Measurements from ENCODE around the gene WNT9A. TPM values are rescaled to one million over a fixed set of nuclear protein-coding genes. Genes with fewer than 3 reads are reported as not detected.

WNT9A gene
- polyA plus RNA-seq, 1 experiment = 0.91 TPM

- Histone ChIP-seq H3K9me3 (ENCODE audit: control insufficient read depth, insufficient read depth, low read length) (no peaks in the 10 kb centered on the region; the same call in 1 of the 2 replicates), H3K27me3 (ENCODE audit: control insufficient read depth, insufficient read depth, low read length) (no peaks in the 10 kb centered on the region), H3K4me3 (ENCODE audit: low read depth, low read length) (peak overlapping the region; percentile 25; the same call in 1 of the 2 replicates), H3K27ac (ENCODE audit: low read depth, low read length) (peak overlapping the region; percentile 39)
- DNase-seq (ENCODE audit: low read depth, low spot score) = peak; percentile 30
- ChIA-PET POLR2A (no interaction called here), CTCF (no interaction called here)
- no peak for TF ChIP-seq CTCF (IDR thresholded peaks at IDR 0.05; ENCODE audit: low read depth, low read length)
These were observed 60.6 kb downstream of the WNT9A start for GRCh38 chr1:227886993-227887696.

- POLR2A ChIA-PET = interaction anchor here (0.6 to 0.8 kb wide), 2 partner anchors 61 to 92 kb away, joined by 3 read pairs; no protein-coding TSS in a partner anchor
- CTCF ChIA-PET = no interaction called here
- Histone ChIP-seq H3K27ac (ENCODE audit: low read depth, low read length) (no peak overlapping the region), H3K9me3 (ENCODE audit: control insufficient read depth, insufficient read depth, low read length) (no peaks in the 10 kb centered on the region; the same call in 1 of the 2 replicates), H3K4me3 (ENCODE audit: low read depth, low read length) (0 out of 2 replicates have a peak overlapping the region, but pooled peaks have one; percentile 17), H3K27me3 (ENCODE audit: control insufficient read depth, insufficient read depth, low read length) (no peaks in the 10 kb centered on the region)
- DNase-seq (ENCODE audit: low read depth, low spot score) = no peak
- no peak for TF ChIP-seq CTCF (IDR thresholded peaks at IDR 0.05; ENCODE audit: low read depth, low read length)
These were observed 61.2 kb downstream of the WNT9A start for GRCh38 chr1:227886503-227886961.

- POLR2A ChIA-PET = interaction anchor here (0.6 to 0.8 kb wide), 2 partner anchors 61 to 92 kb away, joined by 3 read pairs; no protein-coding TSS in a partner anchor
These were observed 61.9 kb downstream of the WNT9A start for GRCh38 chr1:227885648-227886502.

GRCh38 chr1:227885135-227885647, 62.5 kb downstream of the WNT9A start:
- CTCF ChIA-PET = no interaction called here
- no peak overlapping the region for H3K27ac ChIP-seq (ENCODE audit: low read depth, low read length)
- POLR2A ChIA-PET = no interaction called here

More at GRCh38 chr1:227885648-227886502, 61.9 kb downstream of the WNT9A start:
- CTCF ChIA-PET = no interaction called here
- Histone ChIP-seq H3K4me3 (ENCODE audit: low read depth, low read length) (no peak overlapping the region), H3K27me3 (ENCODE audit: control insufficient read depth, insufficient read depth, low read length) (no peaks in the 10 kb centered on the region), H3K9me3 (ENCODE audit: control insufficient read depth, insufficient read depth, low read length) (no peaks in the 10 kb centered on the region; the same call in 1 of the 2 replicates), H3K27ac (ENCODE audit: low read depth, low read length) (no peak overlapping the region)
- TF ChIP-seq CTCF (IDR thresholded peaks at IDR 0.05; ENCODE audit: low read depth, low read length) = no peak
- DNase-seq (ENCODE audit: low read depth, low spot score) = no peak

More at GRCh38 chr1:227885135-227885647, 62.5 kb downstream of the WNT9A start:
- Histone ChIP-seq H3K4me3 (ENCODE audit: low read depth, low read length) (no peak overlapping the region), H3K9me3 (ENCODE audit: control insufficient read depth, insufficient read depth, low read length) (no peaks in the 10 kb centered on the region; the same call in 1 of the 2 replicates), H3K27me3 (ENCODE audit: control insufficient read depth, insufficient read depth, low read length) (no peaks in the 10 kb centered on the region)
- no peak for DNase-seq (ENCODE audit: low read depth, low spot score)
- no peak for TF ChIP-seq CTCF (IDR thresholded peaks at IDR 0.05; ENCODE audit: low read depth, low read length)

Data from AG04450 (cell line).